IPS-18c (cell line): ENCODE results near the gene TNFAIP8L1.

Experiments
- H3K4me3 ChIP-seq: 2 replicates; pipeline ENCODE4 v1.7.0; 2013; ENCODE audit warnings: low read depth, mild to moderate bottlenecking, low read length, moderate library complexity; ENCODE audit not compliant: insufficient read depth
- H3K9me3 ChIP-seq: one replicate; pipeline ENCODE4 v1.6.1; 2013; ENCODE audit warnings: mild to moderate bottlenecking, low read length, moderate library complexity; ENCODE audit not compliant: control insufficient read depth, insufficient read depth

TNFAIP8L1 gene

GRCh38 chr19:4687396-4687795 lies 48.1 kb downstream of the TNFAIP8L1 start:
- H3K9me3 ChIP-seq, result no peaks in the 10 kb centered on the region
- no peak overlapping the region for H3K4me3 ChIP-seq

GRCh38 chr19:4688587-4688986 lies 49.3 kb downstream of the TNFAIP8L1 start:
- no peaks in the 10 kb centered on the region for H3K9me3 ChIP-seq
- H3K4me3 ChIP-seq, result no peak overlapping the region

- Histone ChIP-seq H3K9me3 (no peaks in the 10 kb centered on the region), H3K4me3 (no peak overlapping the region)
Measured at GRCh38 chr19:4689403-4689802, 50.1 kb downstream of the TNFAIP8L1 start.

- Histone ChIP-seq H3K4me3 (no peak overlapping the region), H3K9me3 (no peaks in the 10 kb centered on the region)
Measured at GRCh38 chr19:4690361-4690760, 51.0 kb downstream of the TNFAIP8L1 start.

- Histone ChIP-seq H3K4me3 (no peak overlapping the region), H3K9me3 (no peaks in the 10 kb centered on the region)
Measured at GRCh38 chr19:4691373-4691772, 52.1 kb downstream of the TNFAIP8L1 start.

- no peak overlapping the region for H3K4me3 ChIP-seq
- H3K9me3 ChIP-seq, result no peaks in the 10 kb centered on the region
Measured at GRCh38 chr19:4692251-4693077, 53.1 kb downstream of the TNFAIP8L1 start.

GRCh38 chr19:4693078-4693350 lies 53.7 kb downstream of the TNFAIP8L1 start:
- H3K4me3 ChIP-seq, result no peak overlapping the region

GRCh38 chr19:4693471-4694121 lies 54.3 kb downstream of the TNFAIP8L1 start:
- no peak overlapping the region for H3K4me3 ChIP-seq

More at GRCh38 chr19:4693078-4693350, 53.7 kb downstream of the TNFAIP8L1 start:
- no peaks in the 10 kb centered on the region for H3K9me3 ChIP-seq

GRCh38 chr19:4694211-4694987 lies 55.1 kb downstream of the TNFAIP8L1 start:
- Histone ChIP-seq H3K4me3 (no peak overlapping the region), H3K9me3 (no peaks in the 10 kb centered on the region)

More at GRCh38 chr19:4693471-4694121, 54.3 kb downstream of the TNFAIP8L1 start:
- no peaks in the 10 kb centered on the region for H3K9me3 ChIP-seq

GRCh38 chr19:4695224-4695731 lies 56.0 kb downstream of the TNFAIP8L1 start:
- Histone ChIP-seq H3K9me3 (no peaks in the 10 kb centered on the region), H3K4me3 (no peak overlapping the region)

GRCh38 chr19:4697304-4697703 lies 58.0 kb downstream of the TNFAIP8L1 start:
- Histone ChIP-seq H3K4me3 (no peak overlapping the region), H3K9me3 (no peaks in the 10 kb centered on the region)

- no peaks in the 10 kb centered on the region for H3K9me3 ChIP-seq
- no peak overlapping the region for H3K4me3 ChIP-seq
Measured at GRCh38 chr19:4699826-4700692, 60.7 kb downstream of the TNFAIP8L1 start.

GRCh38 chr19:4700693-4700970 lies 61.3 kb downstream of the TNFAIP8L1 start:
- Histone ChIP-seq H3K9me3 (no peaks in the 10 kb centered on the region), H3K4me3 (no peak overlapping the region)

- Histone ChIP-seq H3K9me3 (no peaks in the 10 kb centered on the region), H3K4me3 (no peak overlapping the region)
Measured at GRCh38 chr19:4701557-4701956, 62.2 kb downstream of the TNFAIP8L1 start.

GRCh38 chr19:4702764-4703163 lies 63.4 kb downstream of the TNFAIP8L1 start:
- Histone ChIP-seq H3K4me3 (no peak overlapping the region), H3K9me3 (no peaks in the 10 kb centered on the region)

GRCh38 chr19:4703671-4704316 lies 64.5 kb downstream of the TNFAIP8L1 start:
- H3K4me3 ChIP-seq, result no peak overlapping the region

GRCh38 chr19:4704317-4704673 lies 65.0 kb downstream of the TNFAIP8L1 start:
- Histone ChIP-seq H3K4me3 (no peak overlapping the region), H3K9me3 (no peaks in the 10 kb centered on the region)

More at GRCh38 chr19:4703671-4704316, 64.5 kb downstream of the TNFAIP8L1 start:
- no peaks in the 10 kb centered on the region for H3K9me3 ChIP-seq
